ENCODE data around the gene IRX4. TPM values are rescaled to one million over a fixed set of nuclear protein-coding genes. Genes with fewer than 3 reads are reported as not detected.

IRX4 gene
- total and polyA plus RNA-seq, 2 of the 4 experiments (the other 2 are of a cell fraction): not detected

GRCh38 chr5:1905108-1905507 is 22.4 kb upstream of the IRX4 start:
- DNase-seq (no peak), ATAC-seq (ENCODE audit: low read depth) (no peak)
- Histone ChIP-seq H2BK5ac (ENCODE audit: low read depth, low read length, poor library complexity, severe bottlenecking) (no peak overlapping the region), H2AK5ac (ENCODE audit: low read depth, low read length) (no peak overlapping the region), H4K8ac (ENCODE audit: low read depth in 2 of 2, low read length in 2 of 2) (no peak overlapping the region), H3K4me2 (ENCODE audit: low read depth, low read length) (no peak overlapping the region), H3K4me3 (ENCODE audit: insufficient read depth, low read depth, low read length) (no peak overlapping the region), H2BK20ac (ENCODE audit: low read depth, low read length) (no peak overlapping the region), H3K56ac (ENCODE audit: extremely low read depth, insufficient read depth, low read length) (no peak overlapping the region), H2BK15ac (ENCODE audit: low read depth, low read length) (no peak overlapping the region), H4K91ac (ENCODE audit: insufficient read depth, low read depth, low read length) (no peak overlapping the region), H3K4me1 (ENCODE audit: control insufficient read depth, insufficient read depth, low read length) (no peaks in the 10 kb centered on the region), H3K14ac (replicated peaks; ENCODE audit: low read depth, low read length) (no peak overlapping the region), H3K9me1 (ENCODE audit: insufficient read depth, low read length) (no peaks in the 10 kb centered on the region), H4K5ac (ENCODE audit: low read depth, low read length) (no peak overlapping the region), H3K27me3 (ENCODE audit: control insufficient read depth, insufficient read depth, low read length) (no peaks in the 10 kb centered on the region), H3K9ac (ENCODE audit: low read depth, low read length) (no peak overlapping the region), H3K79me1 (ENCODE audit: low read depth in 1 of 2, low read length in 2 of 2) (no peaks in the 10 kb centered on the region), H3K27ac (ENCODE audit: insufficient read depth, low read length) (no peak overlapping the region), H2AK9ac (replicated peaks; ENCODE audit: low read depth, low read length, poor library complexity) (no peak overlapping the region), H3K23ac (ENCODE audit: low read depth, low read length) (no peak overlapping the region), H3K36me3 (ENCODE audit: control insufficient read depth, insufficient read depth, low read length) (no peaks in the 10 kb centered on the region), H3K4ac (ENCODE audit: low read depth, low read length) (no peak overlapping the region), H4K20me1 (ENCODE audit: insufficient read depth, low read length) (no peaks in the 10 kb centered on the region), H3K18ac (ENCODE audit: low read depth, low read length) (no peak overlapping the region), H3K9me3 (ENCODE audit: control insufficient read depth, insufficient read depth, low read length) (no peaks in the 10 kb centered on the region), H2AFZ (replicated peaks; ENCODE audit: low read length, poor library complexity) (no peak overlapping the region), H2BK120ac (ENCODE audit: low read depth, low read length) (no peak overlapping the region)
- BruUV-seq (replicated peaks): no TSS peak
- intact Hi-C loops (cut with micrococcal nuclease): no loop called here
- WGBS, 2 experiments (ENCODE audit: extremely low coverage in 2 of 2, insufficient read length in 1 of 2): no CpG with 5 or more reads among the region's 1 CpG
- ChIA-PET POLR2A (ENCODE audit: unreplicated experiment) (no interaction called here), CTCF (no interaction called here)
- TF ChIP-seq CEBPB (IDR thresholded peaks at IDR 0.05; ENCODE audit: low read depth, low read length) (no peak), FOS (IDR thresholded peaks at IDR 0.05; ENCODE audit: low read depth, low read length) (no peak), BHLHE40 (IDR thresholded peaks at IDR 0.05; ENCODE audit: low read depth, low read length) (no peak)
- in situ Hi-C loops (cut with MboI; ENCODE audit: low sequenced_read_pairs): no loop called here
- dilution Hi-C loops (cut with HindIII; ENCODE audit: low sequenced_read_pairs, unreplicated experiment): no loop called here
